GM23248 (cell line): ENCODE results near the gene L3MBTL1. TPM values are rescaled to one million over a fixed set of nuclear protein-coding genes. Genes with fewer than 3 reads are reported as not detected.

ENCODE experiments used
- DNase-seq: peaks from one replicate; pipeline ENCODE4 v3.0.0-alpha.2; 2015
- H2AFZ ChIP-seq: fragments of 200-600 bp; sonication (generic); 2 replicates; pipeline ENCODE4 v1.6.1; 2016; ENCODE audit warnings: antibody characterized with exemption
- H3F3A ChIP-seq: fragments of 200-600 bp; sonication (generic); 2 replicates; pipeline ENCODE4 v1.6.1; 2016; ENCODE audit warnings: mild to moderate bottlenecking, antibody characterized with exemption, mixed run types; ENCODE audit not compliant: insufficient read depth
- H3K27ac ChIP-seq: fragments of 200-600 bp; sonication (generic); 2 replicates; pipeline ENCODE4 v1.5.1; 2016; ENCODE audit warnings: mild to moderate bottlenecking
- H3K27me3 ChIP-seq: fragments of 200-600 bp; sonication (generic); replicated peaks from 2 replicates; pipeline ENCODE4 v1.6.1; 2016; ENCODE audit warnings: mild to moderate bottlenecking; ENCODE audit not compliant: insufficient read depth
- H3K36me3 ChIP-seq: fragments of 200-600 bp; sonication (generic); 2 replicates; pipeline ENCODE4 v1.6.1; 2016; ENCODE audit warnings: low read depth, mild to moderate bottlenecking
- H3K4me1 ChIP-seq: fragments of 200-600 bp; sonication (generic); 2 replicates; pipeline ENCODE4 v1.6.1; 2016; ENCODE audit warnings: mild to moderate bottlenecking; ENCODE audit not compliant: insufficient read depth
- H3K4me2 ChIP-seq: fragments of 200-600 bp; sonication (generic); one replicate; pipeline ENCODE4 v1.6.1; 2016; ENCODE audit warnings: mild to moderate bottlenecking; ENCODE audit not compliant: unreplicated experiment
- H3K4me3 ChIP-seq: fragments of 200-600 bp; sonication (generic); 2 replicates; pipeline ENCODE4 v1.5.1; 2016; ENCODE audit warnings: mild to moderate bottlenecking
- H3K79me2 ChIP-seq: fragments of 200-600 bp; sonication (generic); 2 replicates; pipeline ENCODE4 v1.6.1; 2016; ENCODE audit warnings: mild to moderate bottlenecking; ENCODE audit not compliant: insufficient read depth
- H3K9ac ChIP-seq: fragments of 200-600 bp; sonication (generic); 2 replicates; pipeline ENCODE4 v1.6.1; 2016; ENCODE audit warnings: mild to moderate bottlenecking
- H3K9me2 ChIP-seq: fragments of 200-600 bp; sonication (generic); 2 replicates; pipeline ENCODE4 v1.6.1; 2016; ENCODE audit warnings: mixed run types, mild to moderate bottlenecking, moderate library complexity; ENCODE audit not compliant: insufficient read depth
- H3K9me3 ChIP-seq: fragments of 200-600 bp; sonication (generic); one replicate; pipeline ENCODE4 v1.6.1; 2017; ENCODE audit warnings: low read depth
- H4K20me1 ChIP-seq: fragments of 200-600 bp; sonication (generic); 2 replicates; pipeline ENCODE4 v1.6.0; 2016; ENCODE audit not compliant: insufficient read depth
- EZH2 ChIP-seq: fragments of 200-600 bp; sonication (generic); IDR thresholded peaks from 2 replicates; pipeline ENCODE4 v1.6.1; 2018; ENCODE audit warnings: antibody characterized with exemption, mild to moderate bottlenecking; ENCODE audit not compliant: insufficient read depth, poor library complexity, severe bottlenecking
- EZH2phosphoT487 ChIP-seq: fragments of 200-600 bp; sonication (generic); IDR thresholded peaks from 2 replicates; pipeline ENCODE4 v1.6.1; 2018; ENCODE audit warnings: antibody characterized with exemption, moderate library complexity, mild to moderate bottlenecking, low read depth; ENCODE audit not compliant: insufficient read depth
- WGBS, 2 experiments: methylation state at CpG; one replicate each; pipeline ENCODE4 v1.1.6; 2015 to 2017; ENCODE audit warnings: low lambda C conversion rate in 2 of 2, low coverage in 1 of 2; ENCODE audit errors: missing lambda C conversion rate in 2 of 2; 5-methylcytosine and 5-hydroxymethylcytosine counted together
- in situ Hi-C: fragments of 300-500 bp; cut with MboI; formaldehyde crosslinking; loops from 2 replicates; pipeline ENCODE4 v1.15.0; 2020
- polyA plus RNA-seq: library from polyadenylated mRNA; unstranded; fragments of >200 nt; fragmentation: Nextera tagmentation; extraction: Ambion mirVana; gene quantifications from 2 replicates; pipeline ENCODE4 v1.2.1, GENCODE V29; 2016
- total RNA-seq: library from RNA; depleted of rRNA; stranded (reverse); fragments of >200 nt; shearing (Covaris generic); gene quantifications from 2 replicates; pipeline ENCODE4 v1.2.3, GENCODE V29; 2014

Gene L3MBTL1
- total and polyA plus RNA-seq, 2 experiments from 2014 or later, result 0.22 to 0.35 TPM

GRCh38 chr20:43565758-43566104 lies 58.2 kb downstream of the L3MBTL1 start:
- 66% methylated on average over 4 of the region's 4 CpGs for WGBS, 2 experiments
- no peak for DNase-seq
- no peak for TF ChIP-seq EZH2phosphoT487
- no peak for TF ChIP-seq EZH2

GRCh38 chr20:43567477-43567876 lies 60.0 kb downstream of the L3MBTL1 start:
- H3K4me2 ChIP-seq, result no peak overlapping the region
- no peak overlapping the region for H3K27ac ChIP-seq
- H3K4me3 ChIP-seq, result no peak overlapping the region
- H3K36me3 ChIP-seq, result no peaks in the 10 kb centered on the region
- H3K9me2 ChIP-seq, result no peaks in the 10 kb centered on the region
- H2AFZ ChIP-seq, result no peak overlapping the region
- TF ChIP-seq EZH2, result no peak
- no peak for TF ChIP-seq EZH2phosphoT487
- in situ Hi-C loops, result no loop called here
- no peaks in the 10 kb centered on the region for H4K20me1 ChIP-seq
- no peaks in the 10 kb centered on the region for H3K27me3 ChIP-seq
- H3K4me1 ChIP-seq, result no peaks in the 10 kb centered on the region
- H3K9ac ChIP-seq, result no peak overlapping the region
- no peaks in the 10 kb centered on the region for H3F3A ChIP-seq
- H3K9me3 ChIP-seq, result no peaks in the 10 kb centered on the region
- DNase-seq, result no peak
- H3K79me2 ChIP-seq, result no peaks in the 10 kb centered on the region
- WGBS, 2 experiments, result 75 to 82% methylated on average over 9 of the region's 9 CpGs

More at GRCh38 chr20:43565758-43566104, 58.2 kb downstream of the L3MBTL1 start:
- H3K9me3 ChIP-seq, result no peaks in the 10 kb centered on the region
- no peak overlapping the region for H3K4me3 ChIP-seq
- no peaks in the 10 kb centered on the region for H3K36me3 ChIP-seq
- H3K9ac ChIP-seq, result no peak overlapping the region
- no peaks in the 10 kb centered on the region for H4K20me1 ChIP-seq
- no peaks in the 10 kb centered on the region for H3K79me2 ChIP-seq
- H3F3A ChIP-seq, result no peaks in the 10 kb centered on the region
- H3K27me3 ChIP-seq, result no peaks in the 10 kb centered on the region
- no peaks in the 10 kb centered on the region for H3K4me1 ChIP-seq
- H2AFZ ChIP-seq, result no peak overlapping the region
- H3K27ac ChIP-seq, result no peak overlapping the region
- no peaks in the 10 kb centered on the region for H3K9me2 ChIP-seq
- in situ Hi-C loops, result no loop called here
- H3K4me2 ChIP-seq, result no peak overlapping the region

GRCh38 chr20:43568706-43569105 lies 61.2 kb downstream of the L3MBTL1 start:
- H4K20me1 ChIP-seq, result no peaks in the 10 kb centered on the region
- H3K9me2 ChIP-seq, result no peaks in the 10 kb centered on the region
- H3K4me3 ChIP-seq, result no peak overlapping the region
- H3K27ac ChIP-seq, result no peak overlapping the region
- no peaks in the 10 kb centered on the region for H3K4me1 ChIP-seq
- TF ChIP-seq EZH2 (no peak), EZH2phosphoT487 (no peak)
- no peaks in the 10 kb centered on the region for H3K9me3 ChIP-seq
- no peak overlapping the region for H2AFZ ChIP-seq
- no peak overlapping the region for H3K4me2 ChIP-seq
- WGBS, 2 experiments, result 56 to 67% methylated on average over 4 of the region's 4 CpGs
- DNase-seq, result no peak
- in situ Hi-C loops, result no loop called here
- no peaks in the 10 kb centered on the region for H3K27me3 ChIP-seq
- no peaks in the 10 kb centered on the region for H3K36me3 ChIP-seq
- no peaks in the 10 kb centered on the region for H3F3A ChIP-seq
- H3K79me2 ChIP-seq, result no peaks in the 10 kb centered on the region
- no peak overlapping the region for H3K9ac ChIP-seq

GRCh38 chr20:43569282-43569681 lies 61.8 kb downstream of the L3MBTL1 start:
- Histone ChIP-seq H3K36me3 (no peaks in the 10 kb centered on the region), H3K4me3 (no peak overlapping the region), H3K4me1 (no peaks in the 10 kb centered on the region), H3K9me3 (no peaks in the 10 kb centered on the region), H4K20me1 (no peaks in the 10 kb centered on the region), H3K4me2 (no peak overlapping the region), H3K9me2 (no peaks in the 10 kb centered on the region), H3K9ac (no peak overlapping the region), H3F3A (no peaks in the 10 kb centered on the region), H3K27ac (no peak overlapping the region), H3K27me3 (no peaks in the 10 kb centered on the region), H3K79me2 (no peaks in the 10 kb centered on the region), H2AFZ (no peak overlapping the region)
- 58 to 68% methylated on average over 10 of the region's 10 CpGs for WGBS, 2 experiments
- TF ChIP-seq EZH2, result no peak
- no peak for TF ChIP-seq EZH2phosphoT487
- no peak for DNase-seq
- in situ Hi-C loops, result no loop called here

GRCh38 chr20:43570496-43570895 lies 63.0 kb downstream of the L3MBTL1 start:
- no peaks in the 10 kb centered on the region for H3K79me2 ChIP-seq
- no peaks in the 10 kb centered on the region for H3K27me3 ChIP-seq
- no peaks in the 10 kb centered on the region for H3K9me3 ChIP-seq
- H3K9me2 ChIP-seq, result no peaks in the 10 kb centered on the region
- in situ Hi-C loops, result no loop called here
- no peaks in the 10 kb centered on the region for H3K36me3 ChIP-seq
- no peak overlapping the region for H3K27ac ChIP-seq
- no peak overlapping the region for H2AFZ ChIP-seq
- H3K4me2 ChIP-seq, result no peak overlapping the region
- H3F3A ChIP-seq, result no peaks in the 10 kb centered on the region
- TF ChIP-seq EZH2phosphoT487, result no peak
- TF ChIP-seq EZH2, result no peak
- no peak for DNase-seq
- H4K20me1 ChIP-seq, result no peaks in the 10 kb centered on the region
- H3K4me1 ChIP-seq, result no peaks in the 10 kb centered on the region
- H3K4me3 ChIP-seq, result no peak overlapping the region
- no peak overlapping the region for H3K9ac ChIP-seq
- 73 to 75% methylated on average over 10 of the region's 10 CpGs for WGBS, 2 experiments
